ENCODE measurements around the gene FBXO17.

The FBXO17 gene

GRCh38 chr19:38920602-38921419, 54.7 kb downstream of the FBXO17 start:
- FAIRE-seq (no peak), DNase-seq (ENCODE audit: extremely low spot score, insufficient read length, low read depth) (no peak)

- no peak for FAIRE-seq
- DNase-seq (ENCODE audit: extremely low spot score, insufficient read length, low read depth) = no peak
Observed at GRCh38 chr19:38919837-38920601, 55.5 kb downstream of the FBXO17 start.

- FAIRE-seq = no peak
- no peak for DNase-seq (ENCODE audit: extremely low spot score, insufficient read length, low read depth)
Observed at GRCh38 chr19:38918526-38918925, 57.0 kb downstream of the FBXO17 start.

- FAIRE-seq = no peak
- no peak for DNase-seq (ENCODE audit: extremely low spot score, insufficient read length, low read depth)
Observed at GRCh38 chr19:38917921-38918491, 57.5 kb downstream of the FBXO17 start.

GRCh38 chr19:38917516-38917915, 58.0 kb downstream of the FBXO17 start:
- no peak for FAIRE-seq
- no peak for DNase-seq (ENCODE audit: extremely low spot score, insufficient read length, low read depth)

- no peak for DNase-seq (ENCODE audit: extremely low spot score, insufficient read length, low read depth)
- no peak for FAIRE-seq
Observed at GRCh38 chr19:38915329-38916321, 59.9 kb downstream of the FBXO17 start.

GRCh38 chr19:38913958-38914357, 61.6 kb downstream of the FBXO17 start:
- FAIRE-seq = no peak
- no peak for DNase-seq (ENCODE audit: extremely low spot score, insufficient read length, low read depth)

GRCh38 chr19:38912600-38913514, 62.7 kb downstream of the FBXO17 start:
- FAIRE-seq = no peak
- DNase-seq (ENCODE audit: extremely low spot score, insufficient read length, low read depth) = no peak

- no peak for FAIRE-seq
- no peak for DNase-seq (ENCODE audit: extremely low spot score, insufficient read length, low read depth)
Observed at GRCh38 chr19:38911388-38912001, 64.0 kb downstream of the FBXO17 start.

GRCh38 chr19:38910488-38910887, 65.1 kb downstream of the FBXO17 start:
- no peak for FAIRE-seq
- DNase-seq (ENCODE audit: extremely low spot score, insufficient read length, low read depth) = no peak

GRCh38 chr19:38908911-38909310, 66.6 kb downstream of the FBXO17 start:
- no peak for DNase-seq (ENCODE audit: extremely low spot score, insufficient read length, low read depth)
- FAIRE-seq = no peak

- no peak for DNase-seq (ENCODE audit: extremely low spot score, insufficient read length, low read depth)
- no peak for FAIRE-seq
Observed at GRCh38 chr19:38907670-38908069, 67.9 kb downstream of the FBXO17 start.

GRCh38 chr19:38907227-38907626, 68.3 kb downstream of the FBXO17 start:
- no peak for DNase-seq (ENCODE audit: extremely low spot score, insufficient read length, low read depth)
- FAIRE-seq = no peak

- no peak for DNase-seq (ENCODE audit: extremely low spot score, insufficient read length, low read depth)
- no peak for FAIRE-seq
Observed at GRCh38 chr19:38905620-38906019, 69.9 kb downstream of the FBXO17 start.

GRCh38 chr19:38904581-38905539, 70.7 kb downstream of the FBXO17 start:
- DNase-seq (ENCODE audit: extremely low spot score, insufficient read length, low read depth) (no peak), FAIRE-seq (no peak)

- no peak for DNase-seq (ENCODE audit: extremely low spot score, insufficient read length, low read depth)
- FAIRE-seq = no peak
Observed at GRCh38 chr19:38901683-38902082, 73.9 kb downstream of the FBXO17 start.

- DNase-seq (ENCODE audit: extremely low spot score, insufficient read length, low read depth) (no peak), FAIRE-seq (no peak)
Observed at GRCh38 chr19:38900743-38901190, 74.8 kb downstream of the FBXO17 start.
